OCI-LY3 (cell line): ENCODE measurements around the gene KDM8.

Experiments used
- H2AFZ ChIP-seq: fragments of 200-600, 300-600 bp; shearing (Covaris generic); 2 replicates; pipeline ENCODE4 v1.6.0; 2014; ENCODE audit warnings: antibody characterized with exemption, low read depth, low read length
- H3K27ac ChIP-seq: fragments of 200-600, 300-600 bp; sonication (generic); 2 replicates; pipeline ENCODE4 v1.5.1; 2014; ENCODE audit warnings: mild to moderate bottlenecking, low read length, moderate library complexity, mixed read lengths
- H3K27me3 ChIP-seq: fragments of 200-600, 300-600 bp; sonication (generic); 2 replicates; pipeline ENCODE4 v1.6.1; 2014; ENCODE audit warnings: low read depth, low read length, mixed read lengths
- H3K36me3 ChIP-seq: fragments of 200-600, 300-600 bp; sonication (generic); replicated peaks from 2 replicates; pipeline ENCODE3; 2014; ENCODE audit warnings: low read depth, low read length, mixed read lengths
- H3K4me1 ChIP-seq: fragments of 300-600, 200-600 bp; sonication (generic); 2 replicates; pipeline ENCODE4 v1.6.1; 2014; ENCODE audit warnings: low read length, mixed read lengths
- H3K4me2 ChIP-seq: fragments of 200-600, 300-600 bp; sonication (generic); 2 replicates; pipeline ENCODE4 v1.6.1; 2014; ENCODE audit warnings: low read length, mixed read lengths
- H3K4me3 ChIP-seq: fragments of 300-600, 200-600 bp; sonication (generic); 2 replicates; pipeline ENCODE4 v1.5.1; 2014; ENCODE audit warnings: antibody characterized with exemption, mild to moderate bottlenecking, low read length, moderate library complexity
- H3K79me2 ChIP-seq: fragments of 300-600, 200-600 bp; shearing (Covaris generic); 2 replicates; pipeline ENCODE4 v1.6.1; 2014; ENCODE audit warnings: mild to moderate bottlenecking, low read length, mixed read lengths
- H3K9ac ChIP-seq: fragments of 300-600, 200-600 bp; shearing (Covaris generic); 2 replicates; pipeline ENCODE4 v1.6.0; 2014; ENCODE audit warnings: mild to moderate bottlenecking, low read length, moderate library complexity
- H3K9me3 ChIP-seq: fragments of 200-600, 300-600 bp; shearing (Covaris generic); 2 replicates; pipeline ENCODE4 v1.6.1; 2014; ENCODE audit warnings: low read length, mixed read lengths; ENCODE audit not compliant: insufficient read depth
- H4K20me1 ChIP-seq: fragments of 200-600, 300-600 bp; sonication (generic); 2 replicates; pipeline ENCODE4 v1.6.1; 2016; ENCODE audit warnings: low read length, mixed read lengths; ENCODE audit not compliant: insufficient read depth
- CTCF ChIP-seq: fragments of 200-600, 300-600 bp; sonication (generic); IDR thresholded peaks from 2 replicates; pipeline ENCODE4 v1.5.1; 2014; ENCODE audit warnings: antibody characterized with exemption, low read length, low read depth
- EZH2phosphoT487 ChIP-seq: fragments of 200-600 bp; shearing (Covaris generic); IDR thresholded peaks from 2 replicates; pipeline ENCODE4 v1.6.1; 2018; ENCODE audit warnings: antibody characterized with exemption, mixed run types, low read depth

Gene KDM8

GRCh38 chr16:27234603-27235002, 31.3 kb downstream of the KDM8 start:
- Histone ChIP-seq H4K20me1 (no peaks in the 10 kb centered on the region), H3K4me2 (no peak overlapping the region), H2AFZ (no peak overlapping the region), H3K4me3 (no peak overlapping the region), H3K9ac (no peak overlapping the region), H3K27me3 (no peaks in the 10 kb centered on the region), H3K4me1 (peaks cover 68% of the 10 kb centered on the region), H3K79me2 (no peaks in the 10 kb centered on the region), H3K27ac (no peak overlapping the region), H3K36me3 (peaks cover 5% of the 10 kb centered on the region), H3K9me3 (no peaks in the 10 kb centered on the region; the same call in 1 of the 2 replicates)
- TF ChIP-seq CTCF (no peak), EZH2phosphoT487 (no peak)

- Histone ChIP-seq H3K4me3 (no peak overlapping the region), H3K27ac (no peak overlapping the region), H3K79me2 (no peaks in the 10 kb centered on the region), H3K36me3 (peaks cover 5% of the 10 kb centered on the region), H3K9ac (no peak overlapping the region), H4K20me1 (no peaks in the 10 kb centered on the region), H3K4me2 (no peak overlapping the region), H2AFZ (no peak overlapping the region), H3K27me3 (no peaks in the 10 kb centered on the region), H3K4me1 (peaks cover 68% of the 10 kb centered on the region), H3K9me3 (no peaks in the 10 kb centered on the region; the same call in 1 of the 2 replicates)
- no peak for TF ChIP-seq EZH2phosphoT487
- TF ChIP-seq CTCF: peak; percentile 93
Observed at GRCh38 chr16:27235055-27235937, 32.0 kb downstream of the KDM8 start.

DNA sequence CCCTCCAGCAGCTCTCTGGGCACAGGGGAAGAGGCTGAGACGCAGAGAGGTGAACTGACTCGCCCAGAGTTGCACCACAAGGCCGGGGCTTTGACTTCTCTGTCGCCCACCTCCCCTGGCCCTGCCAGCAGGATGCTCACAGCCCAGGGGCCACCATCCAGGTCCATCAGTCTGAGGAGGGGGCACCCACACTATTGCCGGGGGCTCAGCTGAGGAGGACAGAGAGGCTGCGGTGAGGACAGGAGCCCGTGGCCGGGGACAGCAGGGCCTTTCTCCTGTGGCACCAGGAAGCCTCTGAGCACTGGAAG, 32.6 kb downstream of the KDM8 start:
- Histone ChIP-seq H3K27ac (no peak overlapping the region), H2AFZ (no peak overlapping the region)

More for the DNA sequence above, 32.6 kb downstream of the KDM8 start:
- TF ChIP-seq EZH2phosphoT487 (no peak), CTCF (no peak)
- Histone ChIP-seq H3K79me2 (no peaks in the 10 kb centered on the region), H3K36me3 (peaks cover 3% of the 10 kb centered on the region), H3K9me3 (no peaks in the 10 kb centered on the region; the same call in 1 of the 2 replicates), H3K9ac (no peak overlapping the region), H3K4me1 (peaks cover 63% of the 10 kb centered on the region), H4K20me1 (no peaks in the 10 kb centered on the region), H3K27me3 (no peaks in the 10 kb centered on the region), H3K4me2 (no peak overlapping the region), H3K4me3 (no peak overlapping the region)
